ENCODE results near the gene CHN1.

Gene CHN1

GRCh38 chr2:174763780-174764179, 241.4 kb downstream of the CHN1 start:
- ChIA-PET CTCF (interaction anchor here (0.7 to 9.7 kb wide), 10 partner anchors 8 to 235 kb away, joined by 3 to 96 read pairs (median 21); no protein-coding TSS in a partner anchor), POLR2A (no interaction called here)
- DNase-seq (ENCODE audit: low read depth, low spot score): no peak
- no peak for TF ChIP-seq CTCF (IDR thresholded peaks at IDR 0.05; ENCODE audit: insufficient read depth, low read length, missing control alignments)
- H3K4me3 ChIP-seq (ENCODE audit: low read depth, low read length): no peak overlapping the region

GRCh38 chr2:174762464-174762863, 242.7 kb downstream of the CHN1 start:
- no peak overlapping the region for H3K4me3 ChIP-seq (ENCODE audit: low read depth, low read length)
- ChIA-PET POLR2A (no interaction called here), CTCF (interaction anchor here (1.3 to 9.7 kb wide), 8 partner anchors 10 to 228 kb away, joined by 5 to 96 read pairs (median 38); no protein-coding TSS in a partner anchor)
- TF ChIP-seq CTCF (IDR thresholded peaks at IDR 0.05; ENCODE audit: insufficient read depth, low read length, missing control alignments): no peak
- no peak for DNase-seq (ENCODE audit: low read depth, low spot score)

- TF ChIP-seq CTCF (IDR thresholded peaks at IDR 0.05; ENCODE audit: insufficient read depth, low read length, missing control alignments): no peak
- CTCF ChIA-PET: interaction anchor here (0.7 to 9.7 kb wide), 8 partner anchors 10 to 229 kb away, joined by 3 to 96 read pairs (median 38); no protein-coding TSS in a partner anchor
- H3K4me3 ChIP-seq (ENCODE audit: low read depth, low read length): no peak overlapping the region
- no peak for DNase-seq (ENCODE audit: low read depth, low spot score)
- POLR2A ChIA-PET: no interaction called here
Observed at GRCh38 chr2:174761837-174762236, 243.3 kb downstream of the CHN1 start.

- CTCF ChIA-PET: interaction anchor here (0.7 to 9.7 kb wide), 6 partner anchors 11 to 229 kb away, joined by 3 to 96 read pairs (median 46); no protein-coding TSS in a partner anchor
- DNase-seq (ENCODE audit: low read depth, low spot score): no peak
- TF ChIP-seq CTCF (IDR thresholded peaks at IDR 0.05; ENCODE audit: insufficient read depth, low read length, missing control alignments): no peak
- POLR2A ChIA-PET: no interaction called here
- H3K4me3 ChIP-seq (ENCODE audit: low read depth, low read length): no peak overlapping the region
Observed at GRCh38 chr2:174760845-174761473, 244.2 kb downstream of the CHN1 start.

- no peak overlapping the region for H3K4me3 ChIP-seq (ENCODE audit: low read depth, low read length)
- POLR2A ChIA-PET: no interaction called here
- no peak for TF ChIP-seq CTCF (IDR thresholded peaks at IDR 0.05; ENCODE audit: insufficient read depth, low read length, missing control alignments)
- CTCF ChIA-PET: interaction anchor here (0.9 to 9.7 kb wide), 7 partner anchors 10 to 239 kb away, joined by 3 to 96 read pairs (median 4); no protein-coding TSS in a partner anchor
- no peak for DNase-seq (ENCODE audit: low read depth, low spot score)
Observed at GRCh38 chr2:174759381-174760065, 245.7 kb downstream of the CHN1 start.

- H3K4me3 ChIP-seq (ENCODE audit: low read depth, low read length): no peak overlapping the region
- DNase-seq (ENCODE audit: low read depth, low spot score): no peak
- TF ChIP-seq CTCF (IDR thresholded peaks at IDR 0.05; ENCODE audit: insufficient read depth, low read length, missing control alignments): no peak
- ChIA-PET CTCF (interaction anchor here (9.7 to 13.1 kb wide), 2 partner anchors 8 to 232 kb away, joined by 96 to 345 read pairs; no protein-coding TSS in a partner anchor), POLR2A (no interaction called here)
Observed at GRCh38 chr2:174756743-174757142, 248.4 kb downstream of the CHN1 start.
